ENCODE results near the gene TSPAN15. TPM values are rescaled to one million over a fixed set of nuclear protein-coding genes. Genes with fewer than 3 reads are reported as not detected.
A peak's percentile ranks its signal among the peaks of the same experiment; 100 is the strongest.

TSPAN15 gene
- total and polyA plus RNA-seq, 3 donors from 2014 or later: 29.7 to 37.5 (median 35.3) TPM

GRCh38 chr10:69456880-69457693 lies 5.8 kb downstream of the TSPAN15 start:
- TF ChIP-seq CTCF (IDR thresholded peaks at IDR 0.05) (no peak), POLR2A (IDR thresholded peaks at IDR 0.05) (no peak)
- WGBS, 2 donors: 98% methylated on average over 8 of the region's 8 CpGs
- no peaks in the 10 kb centered on the region for H3K27me3 ChIP-seq
- H3K27ac ChIP-seq: no peak overlapping the region
- no peak overlapping the region for H3K4me3 ChIP-seq
- no peaks in the 10 kb centered on the region for H3K9me3 ChIP-seq
- no peak for DNase-seq
- H3K36me3 ChIP-seq (ENCODE audit: low read depth, missing control alignments): no peaks in the 10 kb centered on the region
- no peaks in the 10 kb centered on the region for H3K4me1 ChIP-seq
- intact Hi-C loops (cut with DNase I; ENCODE audit: low total_unique reads): no loop called here

GRCh38 chr10:69457771-69458237 lies 6.5 kb downstream of the TSPAN15 start:
- no peaks in the 10 kb centered on the region for H3K36me3 ChIP-seq (ENCODE audit: low read depth, missing control alignments)
- TF ChIP-seq CTCF (IDR thresholded peaks at IDR 0.05) (no peak), POLR2A (IDR thresholded peaks at IDR 0.05) (no peak)
- H3K27me3 ChIP-seq: no peaks in the 10 kb centered on the region
- no peaks in the 10 kb centered on the region for H3K9me3 ChIP-seq
- intact Hi-C loops (cut with DNase I; ENCODE audit: low total_unique reads): no loop called here
- no peak for DNase-seq
- no peak overlapping the region for H3K4me3 ChIP-seq
- no peak overlapping the region for H3K27ac ChIP-seq
- WGBS, 2 donors: 61 to 72% methylated on average over 5 of the region's 5 CpGs
- H3K4me1 ChIP-seq: no peaks in the 10 kb centered on the region

GRCh38 chr10:69458430-69459100 lies 7.3 kb downstream of the TSPAN15 start:
- H3K27ac ChIP-seq: no peak overlapping the region
- 82 to 85% methylated on average over 10 of the region's 10 CpGs for WGBS, 2 donors

GRCh38 chr10:69459101-69459790 lies 8.0 kb downstream of the TSPAN15 start:
- Histone ChIP-seq H3K4me1 (no peaks in the 10 kb centered on the region), H3K27ac (no peak overlapping the region), H3K36me3 (ENCODE audit: low read depth, missing control alignments) (no peaks in the 10 kb centered on the region), H3K27me3 (no peaks in the 10 kb centered on the region), H3K4me3 (no peak overlapping the region), H3K9me3 (no peaks in the 10 kb centered on the region)
- TF ChIP-seq CTCF (IDR thresholded peaks at IDR 0.05) (no peak), POLR2A (IDR thresholded peaks at IDR 0.05) (no peak)
- intact Hi-C loops (cut with DNase I; ENCODE audit: low total_unique reads): no loop called here
- no peak for DNase-seq
- 85% methylated on average over 8 of the region's 8 CpGs for WGBS, 2 donors

More at GRCh38 chr10:69458430-69459100, 7.3 kb downstream of the TSPAN15 start:
- DNase-seq: peak; percentile 25
- no peaks in the 10 kb centered on the region for H3K4me1 ChIP-seq
- no peaks in the 10 kb centered on the region for H3K9me3 ChIP-seq
- no peaks in the 10 kb centered on the region for H3K36me3 ChIP-seq (ENCODE audit: low read depth, missing control alignments)
- no peak for TF ChIP-seq CTCF (IDR thresholded peaks at IDR 0.05)
- TF ChIP-seq POLR2A (IDR thresholded peaks at IDR 0.05): no peak
- no peaks in the 10 kb centered on the region for H3K27me3 ChIP-seq
- H3K4me3 ChIP-seq: no peak overlapping the region
- intact Hi-C loops (cut with DNase I; ENCODE audit: low total_unique reads): no loop called here

Data from testis (tissue), 3 donors.